Suprapubic skin (tissue), 4 donors: ENCODE results near the gene RTBDN.

Experiments used
- CTCF ChIP-seq, 2 donors: fragments of 200-600 bp in 1 of 2; fragments of 450-650 bp in 1 of 2; sonication (generic) in 1 of 2; IDR thresholded peaks; one replicate each; pipeline ENCODE4 v1.5.1; 2016 to 2019; ENCODE audit warnings: antibody characterized with exemption in 2 of 2, mild to moderate bottlenecking in 1 of 2, moderate library complexity in 1 of 2
- EP300 ChIP-seq: sonication (generic); formaldehyde crosslinking; IDR thresholded peaks from one replicate; pipeline ENCODE4 v1.6.1; 2017; ENCODE audit warnings: antibody characterized with exemption
- POLR2A ChIP-seq, 2 donors: fragments of 450-650 bp; IDR thresholded peaks; one replicate each; pipeline ENCODE4 v1.6.1; 2017; ENCODE audit warnings: antibody characterized with exemption in 2 of 2, mild to moderate bottlenecking in 2 of 2, moderate library complexity in 2 of 2
- POLR2AphosphoS5 ChIP-seq, 3 donors: sonication (generic); formaldehyde crosslinking; IDR thresholded peaks; one replicate each; pipeline ENCODE4 v1.6.1; 2017; ENCODE audit warnings: antibody characterized with exemption in 3 of 3

DNA sequence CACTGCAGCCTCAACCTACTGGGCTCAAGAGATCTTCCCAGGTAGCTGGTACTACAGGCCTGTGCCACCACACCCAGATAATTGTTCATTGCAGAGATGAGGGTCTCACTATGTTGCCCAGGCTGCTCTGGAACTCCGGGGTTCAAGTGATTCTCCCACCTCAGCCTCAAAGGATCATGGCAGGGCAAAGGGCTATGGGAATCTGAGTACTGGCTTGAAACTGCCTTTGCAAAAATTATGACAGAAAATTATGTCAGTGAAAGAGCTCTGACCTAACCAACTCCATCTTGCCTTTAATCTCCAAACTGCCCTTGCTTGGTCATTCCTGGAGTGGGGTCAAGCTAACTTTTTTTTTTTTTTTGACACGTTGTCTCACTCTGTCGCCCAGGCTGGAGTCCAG lies 48.2 kb upstream of the RTBDN start:
- TF ChIP-seq CTCF (IDR thresholded peaks at IDR 0.05) (no peak), POLR2A (IDR thresholded peaks at IDR 0.05) (no peak), POLR2AphosphoS5 (IDR thresholded peaks at IDR 0.05) (no peak), EP300 (no peak)
